Muscle of arm (tissue), 12 donors: ENCODE results near the gene OSBPL5. TPM values are rescaled to one million over a fixed set of nuclear protein-coding genes. Genes with fewer than 3 reads are reported as not detected.

Source experiments
- DNase-seq: peaks from one replicate; pipeline ENCODE4 v3.0.0-alpha.2; 2013
- polyA plus RNA-seq, 12 donors: library from polyadenylated mRNA; unstranded; fragments of 120-200 nt; gene quantifications; one replicate each; pipeline ENCODE4 v1.2.1, GENCODE V29; 2013; ENCODE audit not compliant: insufficient read length in 12 of 12

OSBPL5 gene
- polyA plus RNA-seq, 12 donors, result 9.7 to 46.6 (median 13.4) TPM; not detected in 1

GRCh38 chr11:3135481-3136440 is 29.3 kb downstream of the OSBPL5 start:
- no peak for DNase-seq

- DNase-seq, result no peak
These were observed 30.2 kb downstream of the OSBPL5 start for GRCh38 chr11:3134651-3135480.

- no peak for DNase-seq
These were observed 30.9 kb downstream of the OSBPL5 start for GRCh38 chr11:3134218-3134621.

- no peak for DNase-seq
These were observed 31.6 kb downstream of the OSBPL5 start for GRCh38 chr11:3133261-3134217.

GRCh38 chr11:3132831-3133260 is 32.3 kb downstream of the OSBPL5 start:
- DNase-seq, result no peak

- no peak for DNase-seq
These were observed 32.8 kb downstream of the OSBPL5 start for GRCh38 chr11:3132271-3132781.

GRCh38 chr11:3131330-3131941 is 33.7 kb downstream of the OSBPL5 start:
- no peak for DNase-seq

- no peak for DNase-seq
These were observed 34.6 kb downstream of the OSBPL5 start for GRCh38 chr11:3130269-3131071.

GRCh38 chr11:3129591-3130268 is 35.4 kb downstream of the OSBPL5 start:
- DNase-seq, result no peak

GRCh38 chr11:3129181-3129590 is 35.9 kb downstream of the OSBPL5 start:
- DNase-seq, result no peak

GRCh38 chr11:3128356-3129180 is 36.5 kb downstream of the OSBPL5 start:
- no peak for DNase-seq

- DNase-seq, result no peak
These were observed 37.3 kb downstream of the OSBPL5 start for GRCh38 chr11:3127706-3128355.

GRCh38 chr11:3126901-3127691 is 38.0 kb downstream of the OSBPL5 start:
- DNase-seq, result no peak

- no peak for DNase-seq
These were observed 38.8 kb downstream of the OSBPL5 start for GRCh38 chr11:3126207-3126865.

GRCh38 chr11:3124821-3125220 is 40.3 kb downstream of the OSBPL5 start:
- no peak for DNase-seq
